ENCODE results near the gene AFP.

GRCh38 chr4:73420615-73421014, 15.4 kb upstream of the AFP start:
- no peak for TF ChIP-seq CTCF (IDR thresholded peaks at IDR 0.05)
- no peak for TF ChIP-seq POLR2A (IDR thresholded peaks at IDR 0.05)
